GM18511 (cell line): ENCODE data around the gene APCDD1L.

Source experiments
- ATAC-seq: cut with Tn5 transposase; IDR thresholded peaks from one replicate; pipeline ENCODE4 v1.9.1; 2021; ENCODE audit warnings: mild to moderate bottlenecking, moderate library complexity; ENCODE audit not compliant: unreplicated experiment

The APCDD1L gene

GRCh38 chr20:58492795-58493524 is 22.2 kb downstream of the APCDD1L start:
- ATAC-seq = no peak

GRCh38 chr20:58492074-58492718 is 23.0 kb downstream of the APCDD1L start:
- no peak for ATAC-seq

GRCh38 chr20:58486207-58486606 is 29.0 kb downstream of the APCDD1L start:
- ATAC-seq = no peak

- no peak for ATAC-seq
These were observed 29.8 kb downstream of the APCDD1L start for GRCh38 chr20:58485393-58485792.

GRCh38 chr20:58483470-58483869 is 31.7 kb downstream of the APCDD1L start:
- no peak for ATAC-seq

- ATAC-seq = no peak
These were observed 32.1 kb downstream of the APCDD1L start for GRCh38 chr20:58483051-58483450.

GRCh38 chr20:58482416-58482815 is 32.8 kb downstream of the APCDD1L start:
- no peak for ATAC-seq

- no peak for ATAC-seq
These were observed 33.6 kb downstream of the APCDD1L start for GRCh38 chr20:58481481-58482021.

GRCh38 chr20:58480551-58481336 is 34.5 kb downstream of the APCDD1L start:
- no peak for ATAC-seq

GRCh38 chr20:58479726-58480440 is 35.3 kb downstream of the APCDD1L start:
- no peak for ATAC-seq

- no peak for ATAC-seq
These were observed 36.9 kb downstream of the APCDD1L start for GRCh38 chr20:58478141-58478805.

GRCh38 chr20:58475466-58475865 is 39.7 kb downstream of the APCDD1L start:
- ATAC-seq = no peak

- ATAC-seq = no peak
These were observed 41.5 kb downstream of the APCDD1L start for GRCh38 chr20:58473453-58474425.

- no peak for ATAC-seq
These were observed 42.8 kb downstream of the APCDD1L start for GRCh38 chr20:58472273-58473018.

- ATAC-seq = no peak
These were observed 43.7 kb downstream of the APCDD1L start for GRCh38 chr20:58471193-58472164.

GRCh38 chr20:58470336-58471192 is 44.6 kb downstream of the APCDD1L start:
- ATAC-seq = no peak
